ENCODE data around the gene NCOA3.

DNA sequence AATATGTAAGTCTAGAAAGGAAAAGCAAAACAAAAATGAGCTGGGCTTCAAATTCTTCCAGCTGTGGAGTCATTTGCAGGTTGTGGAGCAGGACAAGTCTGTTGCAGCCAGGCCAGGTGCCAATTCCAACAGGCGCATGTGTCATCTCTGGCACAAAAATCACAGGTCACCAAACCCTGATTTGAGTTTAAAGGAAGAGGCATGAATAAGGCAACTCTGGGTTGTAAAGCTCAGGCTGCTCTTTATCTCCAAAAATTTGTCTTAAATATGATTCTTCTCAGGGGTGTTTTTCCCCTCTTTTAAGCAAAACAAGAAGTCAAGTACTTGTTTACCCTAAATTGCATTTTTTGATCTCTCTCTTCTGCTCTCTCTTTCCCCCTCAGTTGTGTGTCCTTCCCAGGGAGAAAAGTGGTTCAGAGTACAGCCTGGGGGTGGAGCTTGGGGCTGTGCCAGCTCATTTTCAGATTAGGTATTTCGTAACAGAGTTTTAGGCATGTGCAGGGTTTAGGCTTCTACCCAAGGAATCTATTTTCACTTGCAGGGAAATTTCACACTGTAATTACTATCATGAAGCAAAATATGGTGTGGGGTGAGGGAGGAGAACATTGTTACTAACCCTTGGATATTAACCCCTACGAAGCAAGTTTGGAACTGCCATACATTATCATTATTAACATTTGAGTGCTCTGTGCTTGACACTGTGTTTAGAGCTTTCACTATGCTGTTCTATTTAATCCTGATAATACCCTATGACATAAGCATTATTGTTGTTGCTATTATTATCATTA lies 8.3 kb upstream of the NCOA3 start:
- TF ChIP-seq, protein P1, sequence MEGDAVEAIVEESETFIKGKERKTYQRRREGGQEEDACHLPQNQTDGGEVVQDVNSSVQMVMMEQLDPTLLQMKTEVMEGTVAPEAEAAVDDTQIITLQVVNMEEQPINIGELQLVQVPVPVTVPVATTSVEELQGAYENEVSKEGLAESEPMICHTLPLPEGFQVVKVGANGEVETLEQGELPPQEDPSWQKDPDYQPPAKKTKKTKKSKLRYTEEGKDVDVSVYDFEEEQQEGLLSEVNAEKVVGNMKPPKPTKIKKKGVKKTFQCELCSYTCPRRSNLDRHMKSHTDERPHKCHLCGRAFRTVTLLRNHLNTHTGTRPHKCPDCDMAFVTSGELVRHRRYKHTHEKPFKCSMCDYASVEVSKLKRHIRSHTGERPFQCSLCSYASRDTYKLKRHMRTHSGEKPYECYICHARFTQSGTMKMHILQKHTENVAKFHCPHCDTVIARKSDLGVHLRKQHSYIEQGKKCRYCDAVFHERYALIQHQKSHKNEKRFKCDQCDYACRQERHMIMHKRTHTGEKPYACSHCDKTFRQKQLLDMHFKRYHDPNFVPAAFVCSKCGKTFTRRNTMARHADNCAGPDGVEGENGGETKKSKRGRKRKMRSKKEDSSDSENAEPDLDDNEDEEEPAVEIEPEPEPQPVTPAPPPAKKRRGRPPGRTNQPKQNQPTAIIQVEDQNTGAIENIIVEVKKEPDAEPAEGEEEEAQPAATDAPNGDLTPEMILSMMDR (IDR thresholded peaks at IDR 0.05; ENCODE audit: low read depth, low read length, poor library complexity, severe bottlenecking), result no peak
- no peak for TF ChIP-seq EZH2phosphoT487 (IDR thresholded peaks at IDR 0.05; ENCODE audit: borderline replicate concordance, low read length)
